HFFc6 (cell line): ENCODE measurements around the gene RAD51B. TPM values are rescaled to one million over a fixed set of nuclear protein-coding genes. Genes with fewer than 3 reads are reported as not detected.

Source experiments
- DNase-seq: peaks from one replicate; pipeline ENCODE4 v3.0.0-alpha.2; 2018
- H3K27ac Mint-ChIP-seq: 2 replicates; pipeline ENCODE4 v1.8.0; 2020; ENCODE audit warnings: mild to moderate bottlenecking, mixed read lengths
- H3K27me3 Mint-ChIP-seq: 2 replicates; pipeline ENCODE4 v1.8.0; 2021; ENCODE audit warnings: mild to moderate bottlenecking, moderate library complexity, mixed read lengths; ENCODE audit not compliant: insufficient read depth
- H3K36me3 Mint-ChIP-seq: 2 replicates; pipeline ENCODE4 v1.8.0; 2021; ENCODE audit warnings: low read depth, mixed read lengths
- H3K4me1 Mint-ChIP-seq: 2 replicates; pipeline ENCODE4 v1.8.0; 2020; ENCODE audit warnings: low read depth, mixed read lengths
- H3K4me3 Mint-ChIP-seq: 2 replicates; pipeline ENCODE4 v1.8.0; 2020; ENCODE audit warnings: mild to moderate bottlenecking, moderate library complexity, mixed read lengths
- H3K9me3 Mint-ChIP-seq: 2 replicates; pipeline ENCODE4 v1.8.0; 2020; ENCODE audit warnings: mild to moderate bottlenecking, mixed read lengths
- total RNA-seq, 6 experiments: library from RNA; stranded (reverse); fragmentation: NEBNext Ultra II Directional; extraction: Animal tissue kit (Norgen Biotek cat#: 25700); gene quantifications; 2 replicates in 1 of 6; 3 replicates in 5 of 6; pipeline ENCODE4 v1.2.3, GENCODE V29; 2021
- TF ChIP-seq, protein P1 (sequence below): fragments of 200-600 bp; sonication (generic); IDR thresholded peaks from 2 replicates; pipeline ENCODE4 v1.5.0; 2021; ENCODE audit warnings: antibody characterized with exemption, mild to moderate bottlenecking

RAD51B gene
- total RNA-seq, 6 experiments from 2014 or later: 7.1 to 12.4 (median 9.6) TPM

DNA sequence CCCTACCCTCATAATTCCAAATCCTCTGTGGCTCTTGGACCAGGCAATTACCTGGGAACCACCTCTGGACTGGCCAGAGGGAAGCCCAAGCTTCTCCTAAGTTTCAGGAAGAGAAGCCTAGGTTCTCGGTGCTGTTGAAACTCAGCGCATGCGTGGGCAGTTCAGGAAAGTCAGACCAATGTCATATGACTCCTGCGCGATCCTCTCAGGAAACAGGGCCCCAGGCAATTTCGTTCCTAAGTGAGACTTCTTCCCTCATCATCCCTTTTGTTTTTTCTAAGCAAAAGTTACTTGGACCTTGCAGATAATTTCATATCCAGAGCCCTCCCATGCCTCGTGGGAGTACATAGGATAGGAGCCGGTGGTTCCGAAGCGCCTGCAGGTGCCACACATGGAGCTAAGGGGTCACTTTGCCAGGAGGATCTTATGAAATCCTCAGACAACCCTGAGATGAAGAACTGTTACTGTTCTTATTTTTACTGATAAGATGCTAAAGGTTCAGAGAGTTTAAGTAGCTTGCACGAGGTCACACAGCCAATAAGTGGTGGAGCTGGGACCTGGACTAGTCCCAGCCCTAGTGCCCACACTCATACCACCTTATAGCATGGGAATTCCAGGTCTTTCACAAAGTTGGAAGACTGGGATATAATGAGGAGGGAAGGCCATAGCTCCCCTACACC, 805.1 kb downstream of the RAD51B start:
- Mint-ChIP-seq H3K36me3 (0 out of 2 replicates have a peak, but pooled peaks cover 6% of the 10 kb centered on the region), H3K27me3 (no peaks in the 10 kb centered on the region; the same call in 1 of the 2 replicates), H3K4me3 (no peak overlapping the region), H3K27ac (no peak overlapping the region), H3K4me1 (peaks cover 30% of the 10 kb centered on the region), H3K9me3 (no peaks in the 10 kb centered on the region)
- DNase-seq: no peak
- TF ChIP-seq, protein P1, sequence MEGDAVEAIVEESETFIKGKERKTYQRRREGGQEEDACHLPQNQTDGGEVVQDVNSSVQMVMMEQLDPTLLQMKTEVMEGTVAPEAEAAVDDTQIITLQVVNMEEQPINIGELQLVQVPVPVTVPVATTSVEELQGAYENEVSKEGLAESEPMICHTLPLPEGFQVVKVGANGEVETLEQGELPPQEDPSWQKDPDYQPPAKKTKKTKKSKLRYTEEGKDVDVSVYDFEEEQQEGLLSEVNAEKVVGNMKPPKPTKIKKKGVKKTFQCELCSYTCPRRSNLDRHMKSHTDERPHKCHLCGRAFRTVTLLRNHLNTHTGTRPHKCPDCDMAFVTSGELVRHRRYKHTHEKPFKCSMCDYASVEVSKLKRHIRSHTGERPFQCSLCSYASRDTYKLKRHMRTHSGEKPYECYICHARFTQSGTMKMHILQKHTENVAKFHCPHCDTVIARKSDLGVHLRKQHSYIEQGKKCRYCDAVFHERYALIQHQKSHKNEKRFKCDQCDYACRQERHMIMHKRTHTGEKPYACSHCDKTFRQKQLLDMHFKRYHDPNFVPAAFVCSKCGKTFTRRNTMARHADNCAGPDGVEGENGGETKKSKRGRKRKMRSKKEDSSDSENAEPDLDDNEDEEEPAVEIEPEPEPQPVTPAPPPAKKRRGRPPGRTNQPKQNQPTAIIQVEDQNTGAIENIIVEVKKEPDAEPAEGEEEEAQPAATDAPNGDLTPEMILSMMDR: no peak

DNA sequence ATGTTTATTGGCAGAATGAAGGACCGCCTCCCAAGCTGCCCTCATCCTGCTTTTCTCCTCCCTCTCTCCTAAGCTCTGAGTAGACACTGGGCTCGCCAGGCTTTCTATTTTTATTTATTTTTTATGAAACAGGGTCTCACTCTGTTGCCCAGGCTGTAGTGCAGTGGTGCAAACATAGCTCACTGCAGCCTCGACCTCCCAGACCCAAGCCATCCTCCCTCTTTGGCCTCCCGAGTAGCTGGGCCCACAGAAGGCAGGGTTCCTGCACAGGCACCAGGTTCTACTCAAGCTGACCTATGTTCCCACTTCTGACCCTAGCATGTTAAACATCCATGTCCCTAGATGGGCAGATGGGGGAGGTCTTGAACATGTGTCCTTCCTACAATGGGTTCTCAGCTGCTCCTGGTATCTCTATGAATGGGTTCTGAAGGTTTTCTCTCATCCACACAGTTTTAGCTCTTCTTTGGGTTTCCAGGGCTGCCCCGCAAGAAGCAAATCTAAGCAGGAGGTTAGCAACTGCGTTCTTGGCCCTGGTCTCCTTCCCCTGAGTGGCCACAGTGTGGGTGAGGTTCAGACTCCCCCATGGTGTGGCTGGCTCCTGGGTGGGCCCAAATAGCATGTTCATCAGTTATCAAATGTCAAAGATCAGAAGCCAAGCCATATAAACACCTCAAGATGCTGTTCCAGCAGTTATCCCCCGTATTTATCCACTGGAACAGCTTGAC, 805.9 kb downstream of the RAD51B start:
- TF ChIP-seq, protein P1: no peak
- no peak overlapping the region for H3K4me3 Mint-ChIP-seq
- H3K27ac Mint-ChIP-seq: no peak overlapping the region
- no peaks in the 10 kb centered on the region for H3K9me3 Mint-ChIP-seq
- H3K27me3 Mint-ChIP-seq: no peaks in the 10 kb centered on the region; the same call in 1 of the 2 replicates
- H3K4me1 Mint-ChIP-seq: peaks cover 22% of the 10 kb centered on the region
- 0 out of 2 replicates have a peak, but pooled peaks cover 6% of the 10 kb centered on the region for H3K36me3 Mint-ChIP-seq
- DNase-seq: no peak

DNA sequence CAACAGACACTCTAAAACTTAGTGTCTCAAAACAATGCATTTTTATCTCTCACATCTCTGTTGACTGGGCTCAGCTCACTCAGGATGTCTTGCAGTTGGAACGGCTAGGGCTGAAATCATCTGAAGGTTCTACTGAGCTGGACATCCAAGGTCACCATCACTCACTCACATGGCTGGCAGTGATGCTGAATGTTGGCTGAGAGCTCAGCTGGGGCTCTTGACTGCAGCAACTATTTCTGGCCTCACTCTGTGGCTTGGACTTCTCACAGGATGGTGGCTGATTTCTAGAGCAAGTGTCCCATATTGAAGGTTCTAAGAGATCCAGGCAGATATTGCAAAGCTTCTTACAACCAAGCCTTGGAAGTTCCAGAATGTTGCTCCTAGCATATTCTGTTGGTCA, 806.8 kb downstream of the RAD51B start:
- Mint-ChIP-seq H3K36me3 (0 out of 2 replicates have a peak, but pooled peaks cover 1% of the 10 kb centered on the region), H3K27ac (no peak overlapping the region), H3K27me3 (no peaks in the 10 kb centered on the region; the same call in 1 of the 2 replicates), H3K9me3 (no peaks in the 10 kb centered on the region), H3K4me3 (no peak overlapping the region), H3K4me1 (peaks cover 13% of the 10 kb centered on the region)
- DNase-seq: no peak
- TF ChIP-seq, protein P1: no peak

DNA sequence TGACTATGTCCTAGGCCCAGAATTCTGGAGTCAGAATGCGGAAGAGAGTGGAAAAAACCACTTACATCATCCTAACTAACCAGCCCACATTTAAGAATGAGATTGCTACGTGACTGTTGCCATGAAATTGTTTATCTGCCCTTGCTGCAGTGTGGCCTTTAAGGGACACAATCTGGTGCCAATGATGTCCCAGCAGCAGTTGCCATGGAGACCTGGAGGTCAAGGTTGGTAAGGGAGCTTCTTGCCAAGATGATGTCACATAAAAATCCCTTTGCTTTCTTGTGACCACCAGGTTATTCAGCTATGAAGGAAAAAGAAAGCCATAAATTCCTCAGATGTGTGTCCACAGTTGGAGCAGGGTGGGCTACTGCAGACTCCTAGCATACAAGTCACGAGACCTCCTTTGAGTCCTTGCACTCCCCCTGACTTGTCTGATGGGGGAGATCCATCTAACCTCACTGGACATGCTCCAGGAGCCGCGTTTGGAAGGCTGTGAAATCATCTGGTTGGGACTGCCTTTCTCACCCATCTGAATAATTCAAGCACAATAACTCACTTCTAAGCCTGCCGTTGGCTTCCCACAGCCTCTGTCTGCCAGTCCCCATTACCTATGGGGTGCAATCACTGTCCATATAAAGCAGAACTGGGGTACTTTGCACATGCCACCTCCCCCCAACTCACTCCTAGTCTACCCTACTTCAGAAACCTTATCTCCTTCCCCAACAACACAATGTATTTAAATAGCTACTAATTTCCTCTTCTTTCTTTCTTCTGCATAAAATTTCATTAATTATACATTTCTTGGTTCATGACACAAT, 807.7 kb downstream of the RAD51B start:
- no peak for DNase-seq
- no peaks in the 10 kb centered on the region for H3K9me3 Mint-ChIP-seq
- no peak overlapping the region for H3K27ac Mint-ChIP-seq
- H3K27me3 Mint-ChIP-seq: peaks cover 2% of the 10 kb centered on the region; the same call in 1 of the 2 replicates
- TF ChIP-seq, protein P1: no peak
- H3K4me3 Mint-ChIP-seq: no peak overlapping the region
- peaks cover 11% of the 10 kb centered on the region for H3K4me1 Mint-ChIP-seq
- H3K36me3 Mint-ChIP-seq: no peaks in the 10 kb centered on the region

DNA sequence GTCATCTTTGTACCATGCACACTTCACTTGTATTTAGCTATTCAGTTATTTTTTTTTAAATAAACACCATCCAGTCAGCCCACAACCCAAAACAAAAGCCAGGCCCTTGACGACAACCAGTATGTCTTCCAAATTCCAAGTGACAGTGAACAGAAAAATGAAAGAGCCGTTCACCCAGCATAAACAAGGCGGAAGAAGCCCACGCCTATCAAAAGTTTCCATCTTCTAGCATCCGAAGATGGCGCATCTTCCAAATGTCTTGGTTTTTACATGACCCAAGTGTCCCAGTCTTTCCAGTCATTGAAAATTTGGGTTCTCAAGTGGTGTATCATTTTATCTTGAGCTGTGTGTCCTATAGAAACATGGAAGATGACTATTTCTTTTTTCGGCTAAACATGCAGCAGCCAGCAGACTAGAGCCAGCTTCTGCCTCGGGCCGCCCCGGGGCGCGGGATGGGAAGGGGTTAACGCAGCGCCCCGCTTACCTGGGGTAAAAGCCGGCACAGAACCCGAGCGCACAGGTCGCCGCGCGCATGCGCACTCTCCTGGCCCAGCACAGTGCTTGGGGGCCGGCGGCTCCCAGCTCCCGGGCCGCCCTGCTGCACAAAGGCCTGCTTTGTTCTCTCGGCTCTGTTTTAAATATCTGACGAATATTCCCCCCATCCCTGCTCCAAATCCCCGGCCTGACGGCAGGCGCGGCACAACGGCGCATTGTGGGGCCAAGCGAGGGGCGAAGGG, 808.5 kb downstream of the RAD51B start:
- DNase-seq: no peak
- no peak overlapping the region for H3K27ac Mint-ChIP-seq
- TF ChIP-seq, protein P1: no peak
- H3K9me3 Mint-ChIP-seq: no peaks in the 10 kb centered on the region
- H3K4me3 Mint-ChIP-seq: no peak overlapping the region
- H3K36me3 Mint-ChIP-seq: no peaks in the 10 kb centered on the region
- H3K4me1 Mint-ChIP-seq: peaks cover 13% of the 10 kb centered on the region
- H3K27me3 Mint-ChIP-seq: peaks cover 2% of the 10 kb centered on the region; the same call in 1 of the 2 replicates
